HepG2 (cell line): Measurements from ENCODE around the gene TMEM131L.

Experiments
- ARHGAP35 ChIP-seq: sonication (generic); formaldehyde crosslinking; IDR thresholded peaks from 2 replicates; pipeline ENCODE4 v1.9.0; 2022; ENCODE audit warnings: mild to moderate bottlenecking, inconsistent platforms, moderate library complexity, missing genetic modification reagents, borderline replicate concordance
- BATF2 ChIP-seq: sonication (generic); formaldehyde crosslinking; IDR thresholded peaks from 2 replicates; pipeline ENCODE4 v1.8.0; 2022; ENCODE audit warnings: mild to moderate bottlenecking, missing genetic modification reagents, moderate library complexity
- PITX1 ChIP-seq: sonication (generic); formaldehyde crosslinking; IDR thresholded peaks from 2 replicates; pipeline ENCODE4 v1.5.1; 2020; ENCODE audit warnings: mild to moderate bottlenecking, missing genetic modification reagents
- RXRA ChIP-seq: sonication (generic); formaldehyde crosslinking; IDR thresholded peaks from 2 replicates; pipeline ENCODE4 v1.5.1; 2020; ENCODE audit warnings: missing genetic modification reagents
- ZBTB10 ChIP-seq: sonication (generic); formaldehyde crosslinking; IDR thresholded peaks from 2 replicates; pipeline ENCODE4 v1.4.0; 2020; ENCODE audit warnings: missing genetic modification reagents, borderline replicate concordance
- ZBTB3 ChIP-seq: sonication (generic); formaldehyde crosslinking; IDR thresholded peaks from 2 replicates; pipeline ENCODE4 v1.4.0; 2020; ENCODE audit warnings: low read depth, mild to moderate bottlenecking, moderate library complexity, missing genetic modification reagents, borderline replicate concordance
- TF ChIP-seq, protein P1 (sequence below): sonication (generic); formaldehyde crosslinking; IDR thresholded peaks from 2 replicates; pipeline ENCODE4 v1.5.0; 2020; ENCODE audit warnings: mild to moderate bottlenecking, missing genetic modification reagents, moderate library complexity

DNA sequence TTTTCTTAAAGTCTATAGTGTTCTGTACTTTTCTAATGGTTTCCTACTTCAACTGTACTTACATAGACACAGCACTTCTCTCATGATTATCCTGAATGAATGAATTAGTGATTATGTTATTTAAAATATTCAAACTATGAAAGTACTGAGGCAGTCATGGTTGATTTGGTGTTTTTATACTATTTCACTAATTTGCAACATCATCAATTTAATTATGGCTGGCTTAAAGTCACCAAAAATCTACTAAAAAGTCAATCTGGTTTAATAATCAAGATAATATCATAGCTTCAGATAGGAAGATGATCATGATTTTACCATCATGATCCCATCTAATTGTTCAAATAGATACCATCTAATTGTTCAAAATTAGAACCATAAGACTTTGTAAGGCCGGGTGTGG is 16.8 kb upstream of the TMEM131L start:
- TF ChIP-seq BATF2 (CRISPR knock-in tag) (no peak), RXRA (CRISPR knock-in tag) (no peak), ZBTB3 (no peak), PITX1 (no peak), ZBTB10 (CRISPR knock-in tag) (no peak), ARHGAP35 (CRISPR knock-in tag) (no peak)
- TF ChIP-seq, protein P1, sequence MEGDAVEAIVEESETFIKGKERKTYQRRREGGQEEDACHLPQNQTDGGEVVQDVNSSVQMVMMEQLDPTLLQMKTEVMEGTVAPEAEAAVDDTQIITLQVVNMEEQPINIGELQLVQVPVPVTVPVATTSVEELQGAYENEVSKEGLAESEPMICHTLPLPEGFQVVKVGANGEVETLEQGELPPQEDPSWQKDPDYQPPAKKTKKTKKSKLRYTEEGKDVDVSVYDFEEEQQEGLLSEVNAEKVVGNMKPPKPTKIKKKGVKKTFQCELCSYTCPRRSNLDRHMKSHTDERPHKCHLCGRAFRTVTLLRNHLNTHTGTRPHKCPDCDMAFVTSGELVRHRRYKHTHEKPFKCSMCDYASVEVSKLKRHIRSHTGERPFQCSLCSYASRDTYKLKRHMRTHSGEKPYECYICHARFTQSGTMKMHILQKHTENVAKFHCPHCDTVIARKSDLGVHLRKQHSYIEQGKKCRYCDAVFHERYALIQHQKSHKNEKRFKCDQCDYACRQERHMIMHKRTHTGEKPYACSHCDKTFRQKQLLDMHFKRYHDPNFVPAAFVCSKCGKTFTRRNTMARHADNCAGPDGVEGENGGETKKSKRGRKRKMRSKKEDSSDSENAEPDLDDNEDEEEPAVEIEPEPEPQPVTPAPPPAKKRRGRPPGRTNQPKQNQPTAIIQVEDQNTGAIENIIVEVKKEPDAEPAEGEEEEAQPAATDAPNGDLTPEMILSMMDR (CRISPR knock-in tag) = no peak
